SK-N-SH treated with all-trans-retinoic acid at 6 μM for 48 hours (cell line): Measurements from ENCODE around the gene MYO7A.

ENCODE experiments used
- ATAC-seq: fragments of 200-7000 bp; cut with Tn5 transposase; 3 replicates; pipeline ENCODE4 v1.9.1; 2020; ENCODE audit warnings: mild to moderate bottlenecking, moderate library complexity
- ARNTL ChIP-seq: fragments of 450-650 bp; formaldehyde crosslinking; IDR thresholded peaks from 2 replicates; pipeline ENCODE4 v1.5.0; 2020; ENCODE audit warnings: low read depth, mild to moderate bottlenecking, moderate library complexity, borderline replicate concordance
- BACH2 ChIP-seq: fragments of 250-450 bp; sonication (Bioruptor Pico); IDR thresholded peaks from 2 replicates; pipeline ENCODE4 v1.9.0; 2021; ENCODE audit warnings: mild to moderate bottlenecking, borderline replicate concordance
- CREB5 ChIP-seq: fragments of 250-450 bp; sonication (Bioruptor Pico); IDR thresholded peaks from 2 replicates; pipeline ENCODE4 v1.5.1; 2020; ENCODE audit warnings: low read depth, mild to moderate bottlenecking, moderate library complexity
- CSDC2 ChIP-seq: fragments of 250-450 bp; sonication (Bioruptor Pico); IDR thresholded peaks from 2 replicates; pipeline ENCODE4 v1.5.0; 2020; ENCODE audit warnings: mild to moderate bottlenecking, moderate library complexity
- ESRRG ChIP-seq: fragments of 250-450 bp; sonication (Bioruptor Pico); IDR thresholded peaks from 2 replicates; pipeline ENCODE4 v1.6.1; 2021; ENCODE audit warnings: mild to moderate bottlenecking
- GLIS3 ChIP-seq: fragments of 250-450 bp; sonication (Bioruptor Pico); IDR thresholded peaks from 2 replicates; pipeline ENCODE4 v1.5.0; 2020; ENCODE audit warnings: mild to moderate bottlenecking, moderate library complexity
- ISL1 ChIP-seq: fragments of 250-450 bp; sonication (Bioruptor Pico); IDR thresholded peaks from 2 replicates; pipeline ENCODE4 v2.1.2; 2022; ENCODE audit warnings: mild to moderate bottlenecking, moderate library complexity
- OSR1 ChIP-seq: fragments of 250-450 bp; sonication (Bioruptor Pico); IDR thresholded peaks from 2 replicates; pipeline ENCODE4 v1.8.0; 2022; ENCODE audit warnings: moderate library complexity, mild to moderate bottlenecking, inconsistent platforms
- POU6F1 ChIP-seq: fragments of 250-450 bp; sonication (Bioruptor Pico); IDR thresholded peaks from 2 replicates; pipeline ENCODE4 v1.8.0; 2021; ENCODE audit warnings: low read depth, mild to moderate bottlenecking, moderate library complexity, borderline replicate concordance
- PPARA ChIP-seq: fragments of 250-450 bp; sonication (Bioruptor Pico); IDR thresholded peaks from 2 replicates; pipeline ENCODE4 v1.5.0; 2020; ENCODE audit warnings: mild to moderate bottlenecking, borderline replicate concordance
- RARB ChIP-seq: fragments of 250-450 bp; sonication (Bioruptor Pico); IDR thresholded peaks from 2 replicates; pipeline ENCODE4 v1.8.0; 2021; ENCODE audit warnings: mild to moderate bottlenecking, moderate library complexity
- TCF4 ChIP-seq: fragments of 250-450 bp; sonication (Bioruptor Pico); IDR thresholded peaks from 2 replicates; pipeline ENCODE4 v1.8.0; 2021; ENCODE audit warnings: mild to moderate bottlenecking, moderate library complexity, borderline replicate concordance
- TOX ChIP-seq: fragments of 250-450 bp; sonication (Bioruptor Pico); IDR thresholded peaks from 2 replicates; pipeline ENCODE4 v1.8.0; 2021; ENCODE audit warnings: mild to moderate bottlenecking, moderate library complexity, borderline replicate concordance
- TSHZ2 ChIP-seq: fragments of 250-450 bp; sonication (Bioruptor Pico); IDR thresholded peaks from 2 replicates; pipeline ENCODE4 v1.5.0; 2020; ENCODE audit warnings: mild to moderate bottlenecking, moderate library complexity
- ZC3H10 ChIP-seq: fragments of 250-450 bp; sonication (Bioruptor Pico); IDR thresholded peaks from 2 replicates; pipeline ENCODE4 v1.5.1; 2021; ENCODE audit warnings: mild to moderate bottlenecking, moderate library complexity
- ZFP3 ChIP-seq: fragments of 250-450 bp; sonication (Bioruptor Pico); IDR thresholded peaks from 2 replicates; pipeline ENCODE4 v1.5.0; 2020; ENCODE audit warnings: mild to moderate bottlenecking, moderate library complexity
- ZFP30 ChIP-seq: fragments of 450-650 bp; formaldehyde crosslinking; IDR thresholded peaks from 2 replicates; pipeline ENCODE4 v1.5.0; 2022; ENCODE audit warnings: mild to moderate bottlenecking, moderate library complexity
- ZNF565 ChIP-seq: fragments of 450-650 bp; formaldehyde crosslinking; conservative IDR thresholded peaks from 2 replicates; pipeline ENCODE4 v1.5.0; 2020; ENCODE audit warnings: low read depth, mild to moderate bottlenecking, moderate library complexity
- ZNF70 ChIP-seq: fragments of 450-650 bp; formaldehyde crosslinking; IDR thresholded peaks from 2 replicates; pipeline ENCODE4 v1.5.0; 2020; ENCODE audit warnings: mild to moderate bottlenecking, moderate library complexity
- ZNF8 ChIP-seq: fragments of 450-650 bp; formaldehyde crosslinking; IDR thresholded peaks from 2 replicates; pipeline ENCODE4 v1.5.0; 2020; ENCODE audit warnings: mild to moderate bottlenecking, moderate library complexity

Gene MYO7A

GRCh38 chr11:77110836-77111235 is 17.2 kb upstream of the MYO7A start (continued):
- TF ChIP-seq TSHZ2 (CRISPR knock-in tag) (no peak), ARNTL (CRISPR knock-in tag) (no peak), RARB (CRISPR knock-in tag) (no peak), ZNF8 (CRISPR knock-in tag) (no peak), ZNF565 (CRISPR knock-in tag) (no peak), TOX (no peak), BACH2 (CRISPR knock-in tag) (no peak), ISL1 (CRISPR knock-in tag) (no peak)

GRCh38 chr11:77111277-77111676 is 16.8 kb upstream of the MYO7A start:
- no peak for TF ChIP-seq TOX
- ATAC-seq, result no peak

GRCh38 chr11:77111946-77112345 is 16.1 kb upstream of the MYO7A start:
- TF ChIP-seq RARB (CRISPR knock-in tag), result no peak
- no peak for TF ChIP-seq TSHZ2 (CRISPR knock-in tag)
- no peak for TF ChIP-seq OSR1 (CRISPR knock-in tag)
- no peak for TF ChIP-seq ESRRG (CRISPR knock-in tag)
- TF ChIP-seq POU6F1 (CRISPR knock-in tag), result no peak
- no peak for TF ChIP-seq ZFP30
- TF ChIP-seq ZNF8 (CRISPR knock-in tag), result no peak
- no peak for TF ChIP-seq TCF4 (CRISPR knock-in tag)
- no peak for TF ChIP-seq CREB5
- TF ChIP-seq ISL1 (CRISPR knock-in tag), result no peak
- no peak for TF ChIP-seq ZFP3 (CRISPR knock-in tag)
- no peak for TF ChIP-seq ZNF565 (CRISPR knock-in tag)
- no peak for TF ChIP-seq ARNTL (CRISPR knock-in tag)
- no peak for TF ChIP-seq GLIS3 (CRISPR knock-in tag)
- no peak for TF ChIP-seq CSDC2 (CRISPR knock-in tag)
- no peak for TF ChIP-seq ZNF70 (CRISPR knock-in tag)
- no peak for TF ChIP-seq TOX
- no peak for TF ChIP-seq BACH2 (CRISPR knock-in tag)
- TF ChIP-seq ZC3H10 (CRISPR knock-in tag), result no peak
- ATAC-seq, result no peak

- TF ChIP-seq TSHZ2 (CRISPR knock-in tag), result no peak
- TF ChIP-seq ZNF8 (CRISPR knock-in tag), result no peak
- no peak for TF ChIP-seq ZC3H10 (CRISPR knock-in tag)
- no peak for TF ChIP-seq ZFP3 (CRISPR knock-in tag)
- no peak for TF ChIP-seq OSR1 (CRISPR knock-in tag)
- TF ChIP-seq POU6F1 (CRISPR knock-in tag), result no peak
- no peak for TF ChIP-seq PPARA (CRISPR knock-in tag)
- TF ChIP-seq ISL1 (CRISPR knock-in tag), result no peak
- ATAC-seq, result no peak
Observed at GRCh38 chr11:77112641-77113381, 15.2 kb upstream of the MYO7A start.
